Fibroblast of villous mesenchyme (primary cell): Measurements from ENCODE around the gene ANK3. TPM values are rescaled to one million over a fixed set of nuclear protein-coding genes. Genes with fewer than 3 reads are reported as not detected.

Experiments
- DNase-seq: peaks from one replicate; pipeline ENCODE4 v3.0.0-alpha.2; 2010; ENCODE audit warnings: low read depth
- H3K4me3 ChIP-seq: 2 replicates; pipeline ENCODE4 v1.5.1; 2011; ENCODE audit warnings: low read depth, mild to moderate bottlenecking, low read length
- CTCF ChIP-seq: IDR thresholded peaks from 2 replicates; pipeline ENCODE4 v1.5.1; 2012; ENCODE audit warnings: low read depth, mild to moderate bottlenecking, low read length; ENCODE audit not compliant: insufficient read depth
- total RNA-seq: library from RNA; depleted of rRNA; stranded (reverse); fragments of >200 nt; gene quantifications from 2 replicates; pipeline ENCODE4 v1.2.3, GENCODE V29; 2012

The ANK3 gene
- total RNA-seq, 1 donor, result 1.3 TPM

DNA sequence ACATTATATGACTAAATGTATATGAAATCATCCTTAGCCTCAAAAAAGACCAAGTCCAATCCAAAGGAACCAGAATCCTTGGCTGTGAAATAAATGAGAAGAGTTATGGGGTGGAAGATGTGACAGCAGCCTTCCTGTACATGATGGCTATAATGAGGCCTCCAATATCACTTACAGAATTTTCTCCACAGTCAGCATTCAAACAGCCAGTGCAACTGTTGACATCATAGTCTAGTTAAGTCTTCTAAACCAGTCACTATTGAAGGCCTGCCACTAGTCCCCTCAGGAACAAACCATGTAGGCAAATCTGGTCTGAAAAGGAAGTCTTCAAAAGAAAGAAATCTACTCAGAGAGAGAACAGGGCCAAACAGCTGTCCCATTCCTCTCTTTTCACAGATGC lies 263.8 kb downstream of the ANK3 start:
- TF ChIP-seq CTCF, result no peak
- DNase-seq, result no peak
- no peak overlapping the region for H3K4me3 ChIP-seq

DNA sequence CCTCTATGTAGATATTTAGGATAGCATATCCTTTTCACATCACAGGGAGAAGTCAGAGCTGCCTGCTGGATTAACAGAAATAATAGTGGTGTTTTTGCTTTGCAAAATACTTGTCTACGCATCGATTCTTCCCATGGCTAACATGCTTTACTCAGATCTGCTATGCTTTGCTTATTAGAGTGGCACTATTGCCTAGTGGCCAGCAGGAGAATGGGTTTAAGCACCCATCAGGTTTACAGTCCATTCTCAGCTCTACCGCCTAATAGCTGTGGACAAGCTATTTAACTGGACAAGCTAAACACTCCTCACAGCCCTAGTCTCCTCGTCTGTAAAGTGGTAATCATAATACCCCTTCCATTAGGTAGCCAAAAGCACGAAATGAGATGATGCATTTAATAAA lies 265.1 kb downstream of the ANK3 start:
- no peak for DNase-seq
- no peak for TF ChIP-seq CTCF
- H3K4me3 ChIP-seq, result no peak overlapping the region

GRCh38 chr10:60123668-60124067 lies 266.0 kb downstream of the ANK3 start:
- no peak for TF ChIP-seq CTCF
- no peak for DNase-seq

DNA sequence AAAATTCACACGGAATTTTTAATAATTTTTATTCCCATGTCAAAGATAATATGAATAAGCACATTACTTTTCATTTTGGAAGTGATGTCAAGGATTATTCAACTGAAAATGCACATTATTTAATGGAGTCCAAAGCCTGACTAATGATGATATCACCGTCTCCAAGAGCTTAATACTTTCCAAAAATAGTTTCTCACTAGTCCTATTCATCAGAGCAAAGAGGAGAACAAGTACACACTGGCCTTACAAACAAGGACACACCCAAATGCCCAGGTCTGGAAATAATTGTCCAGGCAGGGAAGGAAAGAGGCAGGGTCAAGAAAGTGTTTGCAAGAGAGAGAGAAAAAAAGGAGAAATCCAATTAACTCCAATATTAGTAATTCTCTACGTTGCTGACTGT lies 266.5 kb downstream of the ANK3 start:
- TF ChIP-seq CTCF, result no peak
- H3K4me3 ChIP-seq, result no peak overlapping the region
- DNase-seq, result peak; percentile 12

More at GRCh38 chr10:60123668-60124067, 266.0 kb downstream of the ANK3 start:
- H3K4me3 ChIP-seq, result no peak overlapping the region

DNA sequence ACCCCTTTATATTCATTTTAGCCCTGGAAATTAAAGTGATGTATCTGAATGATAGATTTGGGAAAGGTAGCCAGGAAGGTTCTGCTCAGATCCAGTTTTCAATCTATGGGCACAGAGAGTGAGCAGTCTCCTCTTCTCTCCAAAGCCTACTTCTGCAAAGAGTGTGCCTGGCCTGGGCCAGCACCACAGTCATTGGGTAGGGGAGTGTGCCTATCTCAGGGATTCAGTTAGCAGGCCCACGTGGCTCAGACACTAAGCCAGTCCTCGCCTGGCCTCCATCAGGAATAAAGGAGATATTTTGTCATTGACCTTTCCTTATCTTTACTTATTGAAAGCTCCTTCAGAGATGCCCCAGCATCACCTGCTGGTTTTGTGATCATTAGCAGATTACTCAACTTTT lies 267.5 kb downstream of the ANK3 start:
- DNase-seq, result no peak
- no peak for TF ChIP-seq CTCF
- H3K4me3 ChIP-seq, result no peak overlapping the region

DNA sequence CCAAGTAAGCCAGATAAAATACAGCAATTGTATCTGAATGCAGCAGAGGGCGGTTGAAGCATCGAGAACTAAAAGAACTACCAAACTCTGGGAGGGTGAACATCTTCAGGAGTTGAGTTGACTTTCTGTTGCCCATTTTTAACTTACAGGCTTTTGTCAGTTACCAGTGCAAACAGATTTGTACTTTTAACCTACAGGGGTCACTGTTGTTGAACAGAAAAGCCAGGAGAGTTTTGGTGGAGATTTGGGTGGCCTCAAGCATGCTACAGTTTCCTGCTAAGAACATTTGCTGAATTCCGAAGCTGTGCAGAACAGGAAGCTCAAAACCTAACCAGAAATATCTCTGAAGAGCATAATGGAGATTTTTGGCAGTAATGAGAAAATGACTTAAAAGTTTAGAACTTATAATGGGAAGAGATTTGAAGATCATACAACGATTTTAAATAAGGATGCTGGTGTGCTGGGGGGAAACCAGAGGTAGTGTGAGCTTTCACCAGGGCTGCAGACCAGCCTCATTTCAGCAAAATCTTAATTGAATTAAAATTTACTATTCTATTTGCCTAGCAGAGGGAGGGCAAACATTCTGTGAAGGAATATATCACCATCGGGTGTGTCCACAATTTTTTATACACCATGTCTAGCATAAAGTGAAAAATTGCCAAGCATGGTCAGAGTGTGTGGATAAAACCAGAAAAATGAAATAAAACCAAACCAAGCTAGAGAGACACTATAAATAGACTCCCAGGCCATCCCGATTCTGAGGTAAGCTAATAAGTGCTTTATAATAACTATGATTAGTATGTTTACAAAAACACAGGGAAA lies 274.7 kb downstream of the ANK3 start:
- peak; percentile 76 for DNase-seq
- H3K4me3 ChIP-seq, result no peak overlapping the region
- TF ChIP-seq CTCF, result peak; percentile 72

DNA sequence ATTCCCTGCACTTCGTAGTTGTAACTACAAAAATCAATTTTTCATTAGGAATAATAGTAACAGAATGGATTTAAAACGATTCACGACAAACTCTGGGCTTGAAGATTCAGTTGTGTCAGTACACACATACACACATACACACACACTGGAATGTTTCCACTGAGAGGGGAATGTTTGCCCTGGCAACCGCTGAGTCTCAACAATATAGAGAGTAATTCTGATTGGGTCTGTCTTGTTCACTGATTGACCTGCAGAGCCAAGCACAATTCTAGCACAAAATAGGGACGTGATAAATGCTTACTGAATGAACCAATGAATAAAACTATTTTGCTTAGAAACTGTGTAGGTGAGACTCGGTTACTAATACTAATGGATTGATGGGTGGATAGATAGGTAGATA lies 278.9 kb downstream of the ANK3 start:
- no peak overlapping the region for H3K4me3 ChIP-seq
- no peak for TF ChIP-seq CTCF
- DNase-seq, result no peak
